Spleen (tissue), 11 donors: ENCODE results near the gene TFB1M. TPM values are rescaled to one million over a fixed set of nuclear protein-coding genes. Genes with fewer than 3 reads are reported as not detected.
"Not testable (repeated sequence)": the region's sequence is repeated elsewhere in the genome, so short reads cannot be mapped to it uniquely, and the experiment has no call there.

Source experiments
- DNase-seq: peaks from one replicate; pipeline ENCODE4 v3.0.0-alpha.2; 2020
- H3K27ac ChIP-seq, 8 donors: fragments of 200-600 bp; sonication (generic) in 7 of 8; 1 replicate in 4 of 8; 2 replicates in 4 of 8; pipeline versions ENCODE4 v1.5.0 to v1.8.0; 2016 to 2021; ENCODE audit warnings: inconsistent platforms in 4 of 8, mild to moderate bottlenecking in 4 of 8, moderate library complexity in 1 of 8
- H3K27me3 ChIP-seq, 7 donors: fragments of 200-600 bp; sonication (generic) in 6 of 7; replicated peaks in 1 of 7; 1 replicate in 4 of 7; 2 replicates in 3 of 7; pipeline versions ENCODE4 v1.5.0 to v1.8.0; 2016 to 2021; ENCODE audit warnings: inconsistent platforms in 3 of 7, mild to moderate bottlenecking in 1 of 7
- H3K36me3 ChIP-seq, 6 donors: fragments of 200-600 bp; sonication (generic) in 5 of 6; 1 replicate in 4 of 6; 2 replicates in 2 of 6; pipeline versions ENCODE4 v1.5.0 to v1.8.0; 2016 to 2021; ENCODE audit warnings: inconsistent platforms in 2 of 6
- H3K4me1 ChIP-seq, 6 donors: fragments of 200-600 bp; sonication (generic) in 5 of 6; 1 replicate in 3 of 6; 2 replicates in 3 of 6; pipeline versions ENCODE4 v1.5.0 to v1.8.0; 2016 to 2021; ENCODE audit warnings: inconsistent platforms in 3 of 6
- H3K4me3 ChIP-seq, 8 donors: fragments of 200-600 bp; sonication (generic) in 7 of 8; 1 replicate in 4 of 8; 2 replicates in 4 of 8; pipeline versions ENCODE4 v1.5.0 to v1.8.0; 2016 to 2021; ENCODE audit warnings: inconsistent platforms in 4 of 8, mild to moderate bottlenecking in 4 of 8, moderate library complexity in 2 of 8
- H3K9me3 ChIP-seq, 8 donors: fragments of 200-600 bp; sonication (generic) in 7 of 8; 1 replicate in 4 of 8; 2 replicates in 4 of 8; pipeline versions ENCODE4 v1.5.0 to v1.8.0; 2016 to 2021; ENCODE audit warnings: inconsistent platforms in 4 of 8
- CTCF ChIP-seq, 11 experiments: fragments of 200-600 bp in 7 of 11; fragments of 450-650 bp in 4 of 11; sonication (generic) in 4 of 11; IDR thresholded peaks in 8 of 11; conservative IDR thresholded peaks in 3 of 11; 1 replicate in 7 of 11; 2 replicates in 4 of 11; pipeline versions ENCODE4 v1.4.0 to v1.8.0; 2016 to 2021; ENCODE audit warnings: antibody characterized with exemption in 11 of 11, inconsistent platforms in 4 of 11, mild to moderate bottlenecking in 1 of 11
- POLR2A ChIP-seq, 3 donors: fragments of 450-650 bp; IDR thresholded peaks; one replicate each; pipeline ENCODE4 v1.5.1; 2017; ENCODE audit warnings: antibody characterized with exemption in 3 of 3, mild to moderate bottlenecking in 1 of 3
- POLR2AphosphoS5 ChIP-seq, 3 donors: sonication (generic); formaldehyde crosslinking; IDR thresholded peaks; one replicate each; pipeline ENCODE4 v1.5.1; 2017; ENCODE audit warnings: antibody characterized with exemption in 3 of 3
- WGBS, 5 donors: extraction: QIAGEN DNeasy Blood & Tissue Kit in 3 of 5; methylation state at CpG; one replicate each; pipeline versions ENCODE4 v1.1.5 to v1.1.7; 2013 to 2018; 5-methylcytosine and 5-hydroxymethylcytosine counted together
- intact Hi-C: fragments of 100-400 bp; cut with DNase I; formaldehyde crosslinking; loops from one replicate; pipeline ENCODE4 v1.15.0; 2023; ENCODE audit warnings: low total_unique reads
- polyA plus RNA-seq, 3 donors: library from polyadenylated mRNA; stranded (reverse); fragments of 200-250 nt; gene quantifications; one replicate each; pipeline ENCODE4 v1.2.1, GENCODE V29; 2013
- total RNA-seq, 7 donors: library from RNA; depleted of rRNA in 3 of 7; stranded (reverse); fragments of >200 nt in 3 of 7; fragmentation: NEBNext Ultra II Directional in 4 of 7; extraction: Animal tissue kit (Norgen Biotek cat#: 25700) in 4 of 7; gene quantifications; one replicate each; pipeline versions ENCODE4 v1.1.0 to v1.2.1, GENCODE V29; 2016 to 2021
- donor health status: healthy with polysubstance abuse.
- donor health status: DM: no; HTN: no; CAD: no; lungs with moderate emphysema.
- donor health status: DM: no; HTN: no; CAD: no.
- donor health status: Bipolar disorder and iron deficiency.
- donor health status: healthy.
- donor health status: DM: no; HTN: no; CAD: no.
- donor health status: DM: yes; HTN: yes; CAD: no.

Gene TFB1M
- total and polyA plus RNA-seq, 10 donors = 11.4 to 39.2 (median 21.0) TPM

GRCh38 chr6:155268088-155268867 is 46.0 kb downstream of the TFB1M start:
- H3K36me3 ChIP-seq = peaks cover 0 to 72% (median 14%) of the 10 kb centered on the region in 6 donors
- H3K9me3 ChIP-seq, H3K27me3 ChIP-seq, H3K27ac ChIP-seq, H3K4me3 ChIP-seq, H3K4me1 ChIP-seq, DNase-seq, intact Hi-C loops: not testable (repeated sequence)
- 72 to 88% (median 79%) methylated on average over 3 to 5 of the region's 5 CpGs for WGBS, 5 donors
- peak in 6 of 11 experiments; percentile 15 to 43 (median 26) for TF ChIP-seq CTCF (IDR thresholded peaks at IDR 0.05 in 8 of 11, conservative IDR thresholded peaks at IDR 0.05 in 3 of 11)

- no peak for DNase-seq
- H3K27me3 ChIP-seq = no peaks in the 10 kb centered on the region
- H3K4me3 ChIP-seq = no peak overlapping the region
- H3K27ac ChIP-seq = no peak overlapping the region
- H3K4me1 ChIP-seq = peaks cover 0 to 7% (median 2%) of the 10 kb centered on the region in 6 donors
- peaks cover 0 to 63% (median 14%) of the 10 kb centered on the region in 6 donors for H3K36me3 ChIP-seq
- no peak for TF ChIP-seq CTCF (IDR thresholded peaks at IDR 0.05 in 8 of 11, conservative IDR thresholded peaks at IDR 0.05 in 3 of 11)
- no peak for TF ChIP-seq POLR2A (IDR thresholded peaks at IDR 0.05)
- TF ChIP-seq POLR2AphosphoS5 (IDR thresholded peaks at IDR 0.05) = no peak
- WGBS, 5 donors = 94 to 100% (median 98%) methylated on average over 2 of the region's 2 CpGs
- intact Hi-C loops = no loop called here
- no peaks in the 10 kb centered on the region for H3K9me3 ChIP-seq
These were observed 46.9 kb downstream of the TFB1M start for GRCh38 chr6:155267411-155267810.

- Histone ChIP-seq H3K4me3 (no peak overlapping the region), H3K27ac (no peak overlapping the region), H3K9me3 (no peaks in the 10 kb centered on the region), H3K27me3 (no peaks in the 10 kb centered on the region), H3K4me1 (peaks cover 0 to 7% (median 2%) of the 10 kb centered on the region in 6 donors), H3K36me3 (peaks cover 0 to 65% (median 14%) of the 10 kb centered on the region in 6 donors)
- intact Hi-C loops = no loop called here
- DNase-seq = no peak
- TF ChIP-seq POLR2AphosphoS5 (IDR thresholded peaks at IDR 0.05) (no peak), CTCF (IDR thresholded peaks at IDR 0.05 in 8 of 11, conservative IDR thresholded peaks at IDR 0.05 in 3 of 11) (no peak), POLR2A (IDR thresholded peaks at IDR 0.05) (no peak)
- 89 to 95% (median 94%) methylated on average over 4 of the region's 4 CpGs for WGBS, 5 donors
These were observed 48.3 kb downstream of the TFB1M start for GRCh38 chr6:155265843-155266535.

GRCh38 chr6:155264693-155265320 is 49.5 kb downstream of the TFB1M start:
- no peak for TF ChIP-seq POLR2A (IDR thresholded peaks at IDR 0.05)
- no peak for TF ChIP-seq POLR2AphosphoS5 (IDR thresholded peaks at IDR 0.05)
- no peak for TF ChIP-seq CTCF (IDR thresholded peaks at IDR 0.05 in 8 of 11, conservative IDR thresholded peaks at IDR 0.05 in 3 of 11)
- Histone ChIP-seq H3K27me3 (no peaks in the 10 kb centered on the region), H3K9me3 (no peaks in the 10 kb centered on the region), H3K27ac (no peak overlapping the region), H3K36me3 (peaks cover 0 to 65% (median 17%) of the 10 kb centered on the region in 6 donors), H3K4me3 (no peak overlapping the region), H3K4me1 (peaks cover 0 to 7% (median 2%) of the 10 kb centered on the region in 6 donors)
- WGBS, 5 donors = 71 to 81% (median 72%) methylated on average over 9 of the region's 9 CpGs
- no peak for DNase-seq
- intact Hi-C loops = no loop called here
